ENCODE measurements around the gene PARD3. TPM values are rescaled to one million over a fixed set of nuclear protein-coding genes. Genes with fewer than 3 reads are reported as not detected.
A peak's percentile ranks its signal among the peaks of the same experiment; 100 is the strongest.
"Not testable (repeated sequence)": the region's sequence is repeated elsewhere in the genome, so short reads cannot be mapped to it uniquely, and the experiment has no call there.

PARD3 gene
- total and polyA plus RNA-seq, 12 donors, result 17.0 to 93.8 (median 47.3) TPM

DNA sequence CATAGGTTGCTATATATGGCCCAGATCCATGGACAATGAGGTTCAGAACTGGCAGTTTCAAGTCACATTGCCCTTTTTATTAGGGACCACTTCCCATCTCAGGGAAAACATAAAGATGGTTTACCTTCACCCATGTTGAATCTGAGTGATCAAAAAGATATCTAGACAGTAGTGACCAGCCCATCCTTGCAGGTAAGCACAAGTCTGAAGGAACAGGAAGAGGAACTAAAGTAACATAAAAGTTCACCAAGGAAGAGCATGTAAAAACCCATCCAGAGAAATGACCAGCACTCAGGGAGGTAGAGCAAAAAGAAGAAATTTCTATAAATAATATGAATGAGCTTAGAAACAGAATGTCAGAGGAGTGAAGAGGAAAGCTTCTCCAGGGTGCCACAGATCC is 382.5 kb downstream of the PARD3 start:
- H3K4me1 ChIP-seq (replicated peaks in 1 of 2), result peaks cover 0 to 18% of the 10 kb centered on the region in 2 donors
- H3K9me3 ChIP-seq (replicated peaks in 1 of 3), result no peaks in the 10 kb centered on the region
- H3K4me3 ChIP-seq, result no peak overlapping the region
- peak overlapping the region in 1 of 5 donors; percentile 11 for H3K27ac ChIP-seq
- intact Hi-C loops (cut with DNase I), result no loop called here
- TF ChIP-seq, protein P1, sequence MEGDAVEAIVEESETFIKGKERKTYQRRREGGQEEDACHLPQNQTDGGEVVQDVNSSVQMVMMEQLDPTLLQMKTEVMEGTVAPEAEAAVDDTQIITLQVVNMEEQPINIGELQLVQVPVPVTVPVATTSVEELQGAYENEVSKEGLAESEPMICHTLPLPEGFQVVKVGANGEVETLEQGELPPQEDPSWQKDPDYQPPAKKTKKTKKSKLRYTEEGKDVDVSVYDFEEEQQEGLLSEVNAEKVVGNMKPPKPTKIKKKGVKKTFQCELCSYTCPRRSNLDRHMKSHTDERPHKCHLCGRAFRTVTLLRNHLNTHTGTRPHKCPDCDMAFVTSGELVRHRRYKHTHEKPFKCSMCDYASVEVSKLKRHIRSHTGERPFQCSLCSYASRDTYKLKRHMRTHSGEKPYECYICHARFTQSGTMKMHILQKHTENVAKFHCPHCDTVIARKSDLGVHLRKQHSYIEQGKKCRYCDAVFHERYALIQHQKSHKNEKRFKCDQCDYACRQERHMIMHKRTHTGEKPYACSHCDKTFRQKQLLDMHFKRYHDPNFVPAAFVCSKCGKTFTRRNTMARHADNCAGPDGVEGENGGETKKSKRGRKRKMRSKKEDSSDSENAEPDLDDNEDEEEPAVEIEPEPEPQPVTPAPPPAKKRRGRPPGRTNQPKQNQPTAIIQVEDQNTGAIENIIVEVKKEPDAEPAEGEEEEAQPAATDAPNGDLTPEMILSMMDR (IDR thresholded peaks at IDR 0.05), result no peak
- TF ChIP-seq POLR2A (IDR thresholded peaks at IDR 0.05), result no peak
- H3K36me3 ChIP-seq (replicated peaks in 1 of 2), result no peaks in the 10 kb centered on the region
- DNase-seq, result no peak
- H3K27me3 ChIP-seq, result no peaks in the 10 kb centered on the region

DNA sequence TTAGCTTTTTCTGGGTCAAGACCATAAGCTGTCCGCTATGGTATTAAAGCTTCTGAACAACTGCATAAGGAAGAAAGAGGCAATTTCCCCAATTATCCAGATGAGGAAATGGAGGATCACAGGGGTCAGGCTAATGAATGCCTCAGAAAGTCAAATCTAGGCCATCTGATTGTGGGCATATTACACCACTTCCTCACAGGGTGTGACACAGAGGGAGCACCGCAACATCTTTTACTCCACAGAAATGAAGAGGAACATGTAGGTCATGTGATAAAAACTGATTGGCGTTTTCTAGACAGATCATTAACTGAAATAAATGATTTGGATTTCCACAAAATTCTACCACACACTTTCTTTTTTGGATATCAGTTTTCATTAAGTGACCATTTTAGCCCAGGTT is 384.4 kb downstream of the PARD3 start:
- Histone ChIP-seq H3K9me3 (replicated peaks in 1 of 3) (no peaks in the 10 kb centered on the region), H3K27ac (no peak overlapping the region), H3K4me1 (replicated peaks in 1 of 2) (peaks cover 0 to 18% of the 10 kb centered on the region in 2 donors), H3K36me3 (replicated peaks in 1 of 2) (no peaks in the 10 kb centered on the region), H3K27me3 (no peaks in the 10 kb centered on the region), H3K4me3 (no peak overlapping the region)
- intact Hi-C loops (cut with DNase I), result no loop called here
- TF ChIP-seq POLR2A (IDR thresholded peaks at IDR 0.05), result no peak
- TF ChIP-seq, protein P1 (IDR thresholded peaks at IDR 0.05), result no peak
- 69 to 83% (median 75%) methylated on average over 3 of the region's 3 CpGs for WGBS, 4 donors
- DNase-seq, result no peak

DNA sequence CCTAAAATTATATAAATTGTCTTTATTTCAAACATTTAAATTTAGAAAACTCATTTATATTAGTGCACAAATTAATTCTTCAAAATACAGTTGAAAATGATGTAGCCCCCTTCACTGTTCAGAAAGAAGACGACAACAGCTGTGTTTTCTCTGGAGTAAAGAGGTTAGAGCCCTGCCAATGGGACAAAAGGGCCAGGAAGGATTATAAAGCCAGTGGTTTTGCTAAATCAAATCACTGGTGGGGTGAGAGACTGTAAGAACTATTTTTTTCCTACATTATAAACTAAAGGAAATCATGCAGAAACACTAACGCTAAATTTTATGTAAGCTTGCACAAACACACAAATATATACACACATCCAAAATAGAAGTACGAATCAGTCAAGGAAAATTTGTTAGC is 386.6 kb downstream of the PARD3 start:
- intact Hi-C loops (cut with DNase I), result no loop called here
- no peak for TF ChIP-seq POLR2A (IDR thresholded peaks at IDR 0.05)
- TF ChIP-seq, protein P1 (IDR thresholded peaks at IDR 0.05), result no peak
- Histone ChIP-seq H3K4me1 (replicated peaks in 1 of 2) (peaks cover 0 to 4% of the 10 kb centered on the region in 2 donors), H3K27me3 (no peaks in the 10 kb centered on the region), H3K27ac (no peak overlapping the region), H3K36me3 (replicated peaks in 1 of 2) (no peaks in the 10 kb centered on the region), H3K9me3 (replicated peaks in 1 of 3) (no peaks in the 10 kb centered on the region), H3K4me3 (no peak overlapping the region)
- no peak for DNase-seq
- 28 to 45% (median 29%) methylated on average over 3 of the region's 3 CpGs for WGBS, 4 donors

DNA sequence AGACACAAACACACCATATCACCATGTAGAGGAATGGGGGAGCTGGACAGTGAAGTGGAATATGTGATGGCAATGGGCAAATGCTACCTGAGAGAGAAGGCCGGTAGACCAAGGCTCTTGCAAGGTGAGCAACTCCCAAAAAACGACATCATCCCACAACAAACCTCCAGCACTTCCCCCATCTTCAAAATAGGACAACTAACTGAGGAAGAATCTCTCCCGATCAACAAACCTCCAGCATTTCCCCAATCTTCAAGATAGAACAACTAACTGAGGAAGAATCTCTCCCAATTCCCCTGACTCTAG is 387.2 kb downstream of the PARD3 start:
- no peaks in the 10 kb centered on the region for H3K27me3 ChIP-seq
- H3K4me1 ChIP-seq (replicated peaks in 1 of 2), result no peaks in the 10 kb centered on the region
- WGBS, 4 donors, result 89 to 96% (median 92%) methylated on average over 3 of the region's 3 CpGs
- no peak for TF ChIP-seq POLR2A (IDR thresholded peaks at IDR 0.05)
- TF ChIP-seq, protein P1 (IDR thresholded peaks at IDR 0.05), result no peak
- no peak overlapping the region for H3K4me3 ChIP-seq
- no peak for DNase-seq
- intact Hi-C loops (cut with DNase I), result no loop called here
- H3K27ac ChIP-seq, result no peak overlapping the region
- H3K36me3 ChIP-seq (replicated peaks in 1 of 2), result no peaks in the 10 kb centered on the region
- H3K9me3 ChIP-seq (replicated peaks in 1 of 3), result no peaks in the 10 kb centered on the region

DNA sequence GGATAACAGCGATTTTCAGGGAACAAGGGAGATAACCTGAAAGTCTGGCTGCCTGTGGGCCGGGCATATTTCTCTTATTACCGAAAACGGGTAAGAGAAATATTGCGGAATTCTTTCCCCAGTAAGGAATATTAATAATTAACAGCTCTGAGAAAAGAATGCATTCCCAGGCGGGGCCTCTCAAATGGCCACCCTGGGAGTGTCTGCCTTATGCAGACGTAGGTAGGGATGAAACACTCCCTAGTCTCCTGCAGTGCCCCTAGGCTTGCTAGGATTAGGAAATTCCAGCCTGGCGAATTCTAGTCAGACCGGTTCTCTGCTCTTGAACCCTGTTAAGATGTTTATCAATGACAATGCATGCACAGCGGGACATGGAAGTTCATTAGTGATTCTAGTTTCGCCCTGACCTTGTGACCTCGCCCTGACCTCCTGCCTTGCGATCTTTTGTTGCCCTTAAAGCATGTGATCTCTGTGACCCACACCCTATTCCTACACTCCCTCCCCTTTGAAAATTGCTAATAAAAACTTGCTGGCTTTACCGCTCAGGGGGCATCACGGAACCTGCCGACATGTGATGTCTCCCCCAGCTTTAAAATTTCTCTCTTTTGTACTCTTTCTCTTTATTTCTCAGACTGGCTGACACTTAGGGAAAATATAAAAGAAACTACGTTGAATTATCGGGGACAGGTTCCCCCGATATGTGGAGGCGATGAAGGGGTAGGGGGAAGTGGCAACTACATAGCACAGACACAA is 387.8 kb downstream of the PARD3 start:
- H3K27me3 ChIP-seq; H3K9me3 ChIP-seq (replicated peaks in 1 of 3); DNase-seq; H3K4me1 ChIP-seq (replicated peaks in 1 of 2); intact Hi-C loops (cut with DNase I); H3K27ac ChIP-seq; H3K36me3 ChIP-seq (replicated peaks in 1 of 2); H3K4me3 ChIP-seq: not testable (repeated sequence)
- 88 to 93% (median 90%) methylated on average over 20 of the region's 20 CpGs for WGBS, 4 donors

DNA sequence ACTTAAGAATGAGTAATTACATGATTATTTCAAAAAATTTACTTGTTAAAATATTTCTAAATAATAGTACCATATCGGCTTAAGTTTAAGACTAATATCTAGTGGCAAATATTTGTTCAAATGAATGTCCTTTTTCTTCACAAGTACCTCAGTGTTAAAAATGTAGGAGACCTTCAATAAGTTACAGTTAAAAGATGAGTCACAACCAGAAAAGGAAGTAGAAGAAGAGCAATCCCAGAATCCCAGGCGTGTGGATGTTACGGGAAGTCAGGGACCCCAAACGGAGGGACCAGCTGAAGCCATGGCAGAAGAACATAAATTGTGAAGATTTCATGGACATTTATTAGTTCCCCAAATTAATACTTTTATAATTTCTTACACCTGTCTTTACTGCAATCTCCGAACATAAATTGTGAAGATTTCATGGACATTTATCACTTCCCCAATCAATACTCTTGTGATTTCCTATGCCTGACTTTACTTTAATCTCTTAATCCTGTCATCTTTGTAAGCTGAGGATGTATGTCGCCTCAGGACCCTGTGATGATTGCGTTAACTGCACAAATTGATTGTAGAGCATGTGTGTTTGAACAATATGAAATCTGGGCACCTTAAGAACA is 388.4 kb downstream of the PARD3 start:
- H3K27ac ChIP-seq; DNase-seq; H3K27me3 ChIP-seq; H3K4me3 ChIP-seq; H3K9me3 ChIP-seq (replicated peaks in 1 of 3); H3K36me3 ChIP-seq (replicated peaks in 1 of 2); intact Hi-C loops (cut with DNase I); H3K4me1 ChIP-seq (replicated peaks in 1 of 2): not testable (repeated sequence)
- WGBS, 4 donors, result 78 to 84% (median 80%) methylated on average over 7 of the region's 7 CpGs
